Measurements from ENCODE around the gene RARRES2.

RARRES2 gene

DNA sequence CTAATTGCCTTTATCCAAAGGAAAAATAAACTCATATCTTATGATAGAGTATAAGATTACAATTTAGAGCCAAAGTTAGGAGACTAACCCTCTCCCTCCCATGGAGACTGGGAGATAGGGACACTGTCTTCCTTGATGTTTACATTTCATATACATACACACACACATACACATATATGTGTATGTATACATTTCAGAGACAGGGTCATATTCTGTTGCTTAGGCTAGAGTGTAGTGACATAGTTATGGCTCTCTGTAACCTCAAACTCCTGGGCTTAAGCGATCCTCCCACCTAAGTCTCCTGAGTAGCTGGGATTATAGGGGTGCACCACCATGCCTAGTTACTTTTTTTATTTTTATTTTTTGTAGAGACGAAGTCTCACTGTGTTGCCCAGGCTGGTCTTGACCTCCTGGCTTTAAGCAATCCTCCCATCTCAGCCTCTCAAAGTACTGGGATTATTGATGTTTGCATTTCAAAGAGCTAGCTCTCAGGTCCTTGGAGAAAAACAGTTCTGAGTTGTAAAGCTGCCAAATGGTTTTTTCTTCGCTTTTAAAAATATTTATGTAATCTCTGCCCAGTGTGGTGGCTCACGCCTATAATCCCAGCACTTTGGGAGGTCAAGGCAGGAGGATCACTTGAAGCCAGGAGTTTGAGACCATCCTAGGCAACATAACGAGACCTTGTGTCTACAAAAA lies 19.1 kb upstream of the RARRES2 start:
- Histone ChIP-seq H3K9me2 (replicated peaks; ENCODE audit: control insufficient read depth, low read length) (no peaks in the 10 kb centered on the region), H3K9me3 (ENCODE audit: control insufficient read depth, insufficient read depth, low read length) (no peaks in the 10 kb centered on the region), H3K4me1 (ENCODE audit: control insufficient read depth, low read length) (peaks cover 71% of the 10 kb centered on the region), H4K20me1 (ENCODE audit: control insufficient read depth, insufficient read depth, low read depth, low read length) (no peaks in the 10 kb centered on the region), H3K27me3 (ENCODE audit: control insufficient read depth, low read length) (no peaks in the 10 kb centered on the region), H3F3A (ENCODE audit: control insufficient read depth, insufficient read depth) (peaks cover 27% of the 10 kb centered on the region), H3K79me2 (ENCODE audit: control insufficient read depth, low read length) (no peaks in the 10 kb centered on the region), H3K36me3 (ENCODE audit: control insufficient read depth, low read length) (no peaks in the 10 kb centered on the region), H3K27ac (ENCODE audit: low read depth, low read length) (no peak overlapping the region), H3K4me3 (ENCODE audit: low read length) (no peak overlapping the region), H3K4me2 (ENCODE audit: low read length) (no peak overlapping the region)
- TF ChIP-seq CTCF (IDR thresholded peaks at IDR 0.05; ENCODE audit: low read depth, low read length, poor library complexity, severe bottlenecking), result no peak
- TF ChIP-seq EZH2phosphoT487 (IDR thresholded peaks at IDR 0.05; ENCODE audit: borderline replicate concordance, low read length), result no peak

- no peaks in the 10 kb centered on the region for H3K36me3 ChIP-seq (ENCODE audit: control insufficient read depth, low read length)
- no peak overlapping the region for H3K27ac ChIP-seq (ENCODE audit: low read depth, low read length)
- H3K27me3 ChIP-seq (ENCODE audit: control insufficient read depth, low read length), result no peaks in the 10 kb centered on the region
- TF ChIP-seq CTCF (IDR thresholded peaks at IDR 0.05; ENCODE audit: low read depth, low read length, poor library complexity, severe bottlenecking), result no peak
- TF ChIP-seq EZH2phosphoT487 (IDR thresholded peaks at IDR 0.05; ENCODE audit: borderline replicate concordance, low read length), result no peak
- no peaks in the 10 kb centered on the region for H4K20me1 ChIP-seq (ENCODE audit: control insufficient read depth, insufficient read depth, low read depth, low read length)
- no peaks in the 10 kb centered on the region for H3K9me2 ChIP-seq (replicated peaks; ENCODE audit: control insufficient read depth, low read length)
- H3K4me1 ChIP-seq (ENCODE audit: control insufficient read depth, low read length), result peaks cover 71% of the 10 kb centered on the region
- no peak overlapping the region for H3K4me3 ChIP-seq (ENCODE audit: low read length)
- no peak overlapping the region for H3K4me2 ChIP-seq (ENCODE audit: low read length)
- H3K9me3 ChIP-seq (ENCODE audit: control insufficient read depth, insufficient read depth, low read length), result no peaks in the 10 kb centered on the region
- peaks cover 25% of the 10 kb centered on the region for H3F3A ChIP-seq (ENCODE audit: control insufficient read depth, insufficient read depth)
- no peaks in the 10 kb centered on the region for H3K79me2 ChIP-seq (ENCODE audit: control insufficient read depth, low read length)
These were observed 18.4 kb upstream of the RARRES2 start for GRCh38 chr7:150359622-150360362.

- Histone ChIP-seq H4K20me1 (ENCODE audit: control insufficient read depth, insufficient read depth, low read depth, low read length) (no peaks in the 10 kb centered on the region), H3K4me1 (ENCODE audit: control insufficient read depth, low read length) (peaks cover 65% of the 10 kb centered on the region), H3K9me2 (replicated peaks; ENCODE audit: control insufficient read depth, low read length) (no peaks in the 10 kb centered on the region), H3K4me2 (ENCODE audit: low read length) (no peak overlapping the region), H3K27me3 (ENCODE audit: control insufficient read depth, low read length) (no peaks in the 10 kb centered on the region), H3F3A (ENCODE audit: control insufficient read depth, insufficient read depth) (peaks cover 20% of the 10 kb centered on the region), H3K9me3 (ENCODE audit: control insufficient read depth, insufficient read depth, low read length) (no peaks in the 10 kb centered on the region), H3K36me3 (ENCODE audit: control insufficient read depth, low read length) (no peaks in the 10 kb centered on the region), H3K27ac (ENCODE audit: low read depth, low read length) (no peak overlapping the region), H3K79me2 (ENCODE audit: control insufficient read depth, low read length) (no peaks in the 10 kb centered on the region), H3K4me3 (ENCODE audit: low read length) (no peak overlapping the region)
- TF ChIP-seq CTCF (IDR thresholded peaks at IDR 0.05; ENCODE audit: low read depth, low read length, poor library complexity, severe bottlenecking) (no peak), EZH2phosphoT487 (IDR thresholded peaks at IDR 0.05; ENCODE audit: borderline replicate concordance, low read length) (no peak)
These were observed 17.7 kb upstream of the RARRES2 start for GRCh38 chr7:150358988-150359621.

Measured in DOHH2 (cell line).